H1 (cell line): Measurements from ENCODE around the gene ALLC. TPM values are rescaled to one million over a fixed set of nuclear protein-coding genes. Genes with fewer than 3 reads are reported as not detected.

Experiments
- CTCF ChIA-PET: fragments of 300-600 bp; sonication (Branson Sonifier 250); formaldehyde crosslinking; loops from one replicate; lab custom pipeline; 2021; ENCODE audit not compliant: partially characterized antibody; lab: Charles Lee
- POLR2A ChIA-PET: fragments of 300-600 bp; sonication (Branson Sonifier 250); formaldehyde crosslinking; loops from one replicate; lab custom pipeline; 2021; ENCODE audit warnings: inconsistent platforms; ENCODE audit not compliant: partially characterized antibody; lab: Charles Lee
- DNase-seq, 2 experiments: peaks; one replicate each; pipeline versions ENCODE4 v3.0.0 to v3.0.0-alpha.2; 2010 to 2022; ENCODE audit warnings: low spot score in 2 of 2, low read depth in 1 of 2, mixed read lengths in 1 of 2
- FAIRE-seq: peaks from 2 replicates; lab custom pipeline; 2011; peaks lifted over from hg19 to GRCh38; lab: Jason Lieb, UNC
- H2AFZ ChIP-seq: 2 replicates; pipeline ENCODE4 v1.8.1; 2012; ENCODE audit warnings: low read length, inconsistent platforms
- H2AK5ac ChIP-seq: 2 replicates; pipeline ENCODE4 v1.6.1; 2013; ENCODE audit warnings: low read depth, low read length
- H2BK120ac ChIP-seq: replicated peaks from 2 replicates; pipeline ENCODE3; 2013; ENCODE audit warnings: low read depth, low read length, inconsistent platforms
- H2BK12ac ChIP-seq: 2 replicates; pipeline ENCODE4 v1.6.1; 2013; ENCODE audit warnings: low read depth, low read length
- H2BK15ac ChIP-seq: 2 replicates; pipeline ENCODE4 v1.6.1; 2013; ENCODE audit warnings: low read length
- H2BK20ac ChIP-seq: 2 replicates; pipeline ENCODE4 v1.6.1; 2013; ENCODE audit warnings: low read length
- H2BK5ac ChIP-seq: 2 replicates; pipeline ENCODE4 v1.6.1; 2013; ENCODE audit warnings: low read depth, low read length
- H3K14ac ChIP-seq: 2 replicates; pipeline ENCODE4 v1.6.1; 2013; ENCODE audit warnings: inconsistent platforms; ENCODE audit not compliant: insufficient read length
- H3K18ac ChIP-seq: 2 replicates; pipeline ENCODE4 v1.6.1; 2013; ENCODE audit warnings: low read length; ENCODE audit errors: extremely low read depth
- H3K23ac ChIP-seq: 2 replicates; pipeline ENCODE4 v1.6.1; 2013; ENCODE audit warnings: inconsistent platforms; ENCODE audit not compliant: insufficient read length
- H3K23me2 ChIP-seq: 2 replicates; pipeline ENCODE4 v1.6.1; 2013; ENCODE audit warnings: low read depth, low read length
- H3K27ac ChIP-seq: 2 replicates; pipeline ENCODE4 v1.6.1; 2011; ENCODE audit warnings: low read depth, low read length, inconsistent platforms
- H3K27me3 ChIP-seq, 4 experiments: replicated peaks in 1 of 4; 1 replicate in 1 of 4; 2 replicates in 3 of 4; pipeline versions ENCODE4 v1.6.1 to v1.8.1; 2011 to 2013; ENCODE audit warnings: low read length in 3 of 4, mild to moderate bottlenecking in 3 of 4, inconsistent platforms in 2 of 4, mixed read lengths in 2 of 4, moderate library complexity in 1 of 4; ENCODE audit not compliant: control insufficient read depth in 3 of 4, insufficient read depth in 3 of 4; ENCODE audit errors: extremely low read depth in 1 of 4
- H3K36me3 ChIP-seq, 4 experiments: 2 replicates each; pipeline versions ENCODE4 v1.6.1 to v1.8.1; 2011 to 2013; ENCODE audit warnings: mild to moderate bottlenecking in 4 of 4, low read length in 3 of 4, moderate library complexity in 2 of 4, control low read depth in 1 of 4, inconsistent platforms in 1 of 4; ENCODE audit not compliant: insufficient read depth in 4 of 4, control insufficient read depth in 2 of 4
- H3K4ac ChIP-seq: replicated peaks from 2 replicates; pipeline ENCODE3; 2013; ENCODE audit warnings: low read length, low read depth, mixed read lengths, inconsistent platforms; ENCODE audit not compliant: insufficient read length
- H3K4me1 ChIP-seq, 4 experiments: replicated peaks in 1 of 4; 1 replicate in 1 of 4; 2 replicates in 3 of 4; pipeline versions ENCODE4 v1.6.1 to v1.8.1; 2011 to 2013; ENCODE audit warnings: low read length in 3 of 4, inconsistent platforms in 2 of 4, mixed read lengths in 1 of 4; ENCODE audit not compliant: insufficient read depth in 4 of 4, control insufficient read depth in 3 of 4
- H3K4me2 ChIP-seq, 2 experiments: 2 replicates each; pipeline versions ENCODE4 v1.6.1 to v1.8.1; 2011 to 2013; ENCODE audit warnings: low read depth in 2 of 2, low read length in 2 of 2, control low read depth in 1 of 2, inconsistent platforms in 1 of 2, mild to moderate bottlenecking in 1 of 2; ENCODE audit not compliant: insufficient read depth in 1 of 2
- H3K4me3 ChIP-seq, 4 experiments: fragments of 200-600, 300-600 bp in 1 of 4; sonication (generic), shearing (Covaris generic), sonication (Bioruptor Twin) in 1 of 4; 2 replicates each; pipeline versions ENCODE4 v1.5.1 to v1.8.1; 2011 to 2016; ENCODE audit warnings: low read length in 4 of 4, low read depth in 3 of 4, control low read depth in 2 of 4, inconsistent platforms in 2 of 4, mild to moderate bottlenecking in 2 of 4, mixed read lengths in 1 of 4, moderate library complexity in 1 of 4; ENCODE audit not compliant: insufficient read depth in 2 of 4; ENCODE audit errors: extremely low read depth in 1 of 4
- H3K56ac ChIP-seq: replicated peaks from 2 replicates; pipeline ENCODE3; 2013; ENCODE audit warnings: low read depth, mild to moderate bottlenecking, mixed read lengths, low read length, inconsistent platforms; ENCODE audit not compliant: insufficient read length
- H3K79me1 ChIP-seq: 2 replicates; pipeline ENCODE4 v1.6.1; 2013; ENCODE audit warnings: low read depth, low read length, control low read depth
- H3K79me2 ChIP-seq, 2 experiments: 2 replicates each; pipeline versions ENCODE4 v1.6.1 to v1.8.1; 2012 to 2013; ENCODE audit warnings: low read length in 2 of 2, mild to moderate bottlenecking in 2 of 2, inconsistent platforms in 1 of 2; ENCODE audit not compliant: insufficient read depth in 2 of 2, control insufficient read depth in 1 of 2
- H3K9ac ChIP-seq, 4 experiments: replicated peaks in 1 of 4; 1 replicate in 1 of 4; 2 replicates in 3 of 4; pipeline versions ENCODE4 v1.6.1 to v1.8.1; 2011 to 2013; ENCODE audit warnings: low read depth in 3 of 4, low read length in 3 of 4, control low read depth in 2 of 4, mild to moderate bottlenecking in 2 of 4, moderate library complexity in 2 of 4, inconsistent platforms in 1 of 4; ENCODE audit errors: extremely low read depth in 1 of 4
- H3K9me3 ChIP-seq, 2 experiments: 2 replicates each; pipeline versions ENCODE4 v1.6.1 to v1.8.1; 2012 to 2013; ENCODE audit warnings: mild to moderate bottlenecking in 2 of 2, moderate library complexity in 2 of 2, control low read depth in 1 of 2, inconsistent platforms in 1 of 2, low read depth in 1 of 2, low read length in 1 of 2, mixed read lengths in 1 of 2; ENCODE audit not compliant: insufficient read depth in 2 of 2
- H4K20me1 ChIP-seq, 2 experiments: replicated peaks in 1 of 2; 2 replicates each; pipeline versions ENCODE3 to v1.8.1; 2011 to 2013; ENCODE audit warnings: inconsistent platforms in 2 of 2, low read length in 2 of 2, mild to moderate bottlenecking in 1 of 2; ENCODE audit not compliant: insufficient read depth in 2 of 2, control insufficient read depth in 1 of 2
- H4K5ac ChIP-seq: 2 replicates; pipeline ENCODE4 v1.6.1; 2013; ENCODE audit warnings: low read length, low read depth, mixed read lengths, inconsistent platforms; ENCODE audit not compliant: insufficient read length
- H4K8ac ChIP-seq: 2 replicates; pipeline ENCODE4 v1.8.0; 2013; ENCODE audit warnings: mild to moderate bottlenecking, moderate library complexity, low read length, inconsistent platforms; ENCODE audit not compliant: insufficient read depth; ENCODE audit errors: extremely low read depth
- H4K91ac ChIP-seq: replicated peaks from 2 replicates; pipeline ENCODE3; 2013; ENCODE audit warnings: low read length, mixed read lengths, inconsistent platforms; ENCODE audit not compliant: insufficient read length
- CBX5 ChIP-seq: fragments of 300-800, 300-1000 bp; sonication (generic); IDR thresholded peaks from 2 replicates; pipeline ENCODE4 v1.7.1; 2016; ENCODE audit warnings: antibody characterized with exemption, low read length, low read depth
- CBX8 ChIP-seq: fragments of 300-800, 300-1000 bp; sonication (generic); IDR thresholded peaks from 2 replicates; pipeline ENCODE4 v1.7.1; 2016; ENCODE audit warnings: low read depth, low read length, borderline replicate concordance
- HDAC2 ChIP-seq, 2 experiments: fragments of 300-600 bp in 1 of 2; sonication (generic) in 1 of 2; IDR thresholded peaks; 2 replicates each; pipeline ENCODE4 v1.6.1; 2011 to 2012; ENCODE audit warnings: low read depth in 2 of 2, low read length in 2 of 2, mild to moderate bottlenecking in 2 of 2, moderate library complexity in 2 of 2, borderline replicate concordance in 1 of 2, inconsistent platforms in 1 of 2
- RAD21 ChIP-seq, 2 experiments: IDR thresholded peaks in 1 of 2; conservative IDR thresholded peaks in 1 of 2; 2 replicates each; pipeline ENCODE4 v1.6.1; 2011; ENCODE audit warnings: low read depth in 2 of 2, low read length in 2 of 2, improper control_type of control experiment in 1 of 2, inconsistent platforms in 1 of 2, mild to moderate bottlenecking in 1 of 2, moderate library complexity in 1 of 2
- SIN3A ChIP-seq, 2 experiments: IDR thresholded peaks in 1 of 2; conservative IDR thresholded peaks in 1 of 2; 2 replicates each; pipeline ENCODE4 v1.6.1; 2011 to 2012; ENCODE audit warnings: low read length in 2 of 2, improper control_type of control experiment in 1 of 2, low read depth in 1 of 2, mild to moderate bottlenecking in 1 of 2
- SIX5 ChIP-seq: IDR thresholded peaks from 2 replicates; pipeline ENCODE4 v1.6.1; 2011; ENCODE audit warnings: mild to moderate bottlenecking, low read depth, low read length
- TCF12 ChIP-seq: IDR thresholded peaks from 2 replicates; pipeline ENCODE4 v1.6.1; 2011; ENCODE audit warnings: low read depth, mild to moderate bottlenecking, low read length
- WGBS, 2 experiments: shearing (Covaris generic) in 1 of 2; methylation state at CpG; one replicate each; pipeline versions ENCODE4 v1.1.6 to v1.1.7; 2013 to 2015; ENCODE audit warnings: low lambda C conversion rate in 2 of 2, mixed read lengths in 2 of 2, inconsistent platforms in 1 of 2, low coverage in 1 of 2, missing lambda C conversion rate in 1 of 2; ENCODE audit not compliant: insufficient replicate concordance in 2 of 2, insufficient coverage in 1 of 2, insufficient read length in 1 of 2; ENCODE audit errors: extremely low coverage in 1 of 2, missing lambda C conversion rate in 1 of 2; 5-methylcytosine and 5-hydroxymethylcytosine counted together
- polyA plus RNA-seq, 7 experiments: library from polyadenylated mRNA; depleted of rRNA in 3 of 7; stranded (reverse) in 5 of 7; unstranded in 2 of 7; fragments of >200 nt in 5 of 7; fragments of 200-250 nt in 2 of 7; gene quantifications; 1 replicate in 5 of 7; 2 replicates in 1 of 7; 4 replicates in 1 of 7; pipeline versions ENCODE4 v1.2.1 to v1.2.3, GENCODE V29; 2011 to 2013; ENCODE audit warnings: missing spikeins in 2 of 7, mixed read lengths in 2 of 7
- total RNA-seq: library from RNA; stranded (reverse); fragmentation: NEBNext Ultra II Directional; extraction: Animal tissue kit (Norgen Biotek cat#: 25700); gene quantifications from 2 replicates; pipeline ENCODE4 v1.2.1, GENCODE V29; 2021

ALLC gene
- total and polyA plus RNA-seq, 2 of the 8 experiments (the other 6 are each of a cell fraction or from before 2014, with no cell fraction given) = not detected

- WGBS, 2 experiments = 85% methylated on average over 9 of the region's 9 CpGs; no CpG with 5 or more reads in 1 of the 2 experiments
- H3K9me3 ChIP-seq = no peaks in the 10 kb centered on the region
- H3K23ac ChIP-seq = no peak overlapping the region
- no peak overlapping the region for H3K14ac ChIP-seq
- no peaks in the 10 kb centered on the region for H3K79me1 ChIP-seq
- no peak overlapping the region for H3K4me3 ChIP-seq
- H3K27ac ChIP-seq = no peak overlapping the region
- H3K79me2 ChIP-seq = no peaks in the 10 kb centered on the region
- no peak overlapping the region for H3K9ac ChIP-seq
- no peak for FAIRE-seq
- ChIA-PET POLR2A (interaction anchor here (1.1 kb wide), 1 partner anchor 11 kb away, joined by 3 read pairs; no protein-coding TSS in a partner anchor), CTCF (interaction anchor here (0.7 to 10.1 kb wide), 15 partner anchors 10 to 379 kb away, joined by 3 to 79 read pairs (median 11); no protein-coding TSS in a partner anchor)
- H2BK15ac ChIP-seq = no peak overlapping the region
- H3K23me2 ChIP-seq = peaks cover 2% of the 10 kb centered on the region; the same call in 1 of the 2 replicates
- no peaks in the 10 kb centered on the region; a peak in 1 of 7 replicates for H3K27me3 ChIP-seq
- H4K91ac ChIP-seq = no peak overlapping the region
- no peaks in the 10 kb centered on the region for H3K36me3 ChIP-seq
- H3K56ac ChIP-seq = no peak overlapping the region
- no peak overlapping the region for H2BK5ac ChIP-seq
- no peak overlapping the region for H2BK120ac ChIP-seq
- H3K4me2 ChIP-seq = no peak overlapping the region
- H2AFZ ChIP-seq = no peak overlapping the region
- H2BK20ac ChIP-seq = no peak overlapping the region
- no peak overlapping the region for H4K5ac ChIP-seq
- no peak overlapping the region for H2BK12ac ChIP-seq
- H3K4ac ChIP-seq = no peak overlapping the region
- no peak overlapping the region for H4K8ac ChIP-seq
- H2AK5ac ChIP-seq = no peak overlapping the region
- H3K18ac ChIP-seq = no peak overlapping the region
- H4K20me1 ChIP-seq = no peaks in the 10 kb centered on the region
- H3K4me1 ChIP-seq = peaks cover 3 to 8% (median 5%) of the 10 kb centered on the region in 4 experiments; a peak in 6 of 7 replicates
- no peak for TF ChIP-seq SIN3A (conservative IDR thresholded peaks at IDR 0.05 in 1 of 2, IDR thresholded peaks at IDR 0.05 in 1 of 2; ENCODE audit: low read depth in 1 of 2, low read length in 2 of 2)
- no peak for TF ChIP-seq CBX5
- no peak for TF ChIP-seq TCF12
- TF ChIP-seq CBX8 = no peak
- TF ChIP-seq SIX5 = no peak
- no peak for TF ChIP-seq HDAC2 (IDR thresholded peaks at IDR 0.05; ENCODE audit: borderline replicate concordance in 1 of 2, low read depth in 2 of 2, low read length in 2 of 2)
- TF ChIP-seq RAD21 (IDR thresholded peaks at IDR 0.05 in 1 of 2, conservative IDR thresholded peaks at IDR 0.05 in 1 of 2; ENCODE audit: low read depth in 2 of 2, low read length in 2 of 2) = no peak
- DNase-seq = no peak
Observed at GRCh38 chr2:3729786-3730185, 71.8 kb downstream of the ALLC start.
